ENCODE results near the gene C5orf47.
A peak's percentile ranks its signal among the peaks of the same experiment; 100 is the strongest.

Gene C5orf47

DNA sequence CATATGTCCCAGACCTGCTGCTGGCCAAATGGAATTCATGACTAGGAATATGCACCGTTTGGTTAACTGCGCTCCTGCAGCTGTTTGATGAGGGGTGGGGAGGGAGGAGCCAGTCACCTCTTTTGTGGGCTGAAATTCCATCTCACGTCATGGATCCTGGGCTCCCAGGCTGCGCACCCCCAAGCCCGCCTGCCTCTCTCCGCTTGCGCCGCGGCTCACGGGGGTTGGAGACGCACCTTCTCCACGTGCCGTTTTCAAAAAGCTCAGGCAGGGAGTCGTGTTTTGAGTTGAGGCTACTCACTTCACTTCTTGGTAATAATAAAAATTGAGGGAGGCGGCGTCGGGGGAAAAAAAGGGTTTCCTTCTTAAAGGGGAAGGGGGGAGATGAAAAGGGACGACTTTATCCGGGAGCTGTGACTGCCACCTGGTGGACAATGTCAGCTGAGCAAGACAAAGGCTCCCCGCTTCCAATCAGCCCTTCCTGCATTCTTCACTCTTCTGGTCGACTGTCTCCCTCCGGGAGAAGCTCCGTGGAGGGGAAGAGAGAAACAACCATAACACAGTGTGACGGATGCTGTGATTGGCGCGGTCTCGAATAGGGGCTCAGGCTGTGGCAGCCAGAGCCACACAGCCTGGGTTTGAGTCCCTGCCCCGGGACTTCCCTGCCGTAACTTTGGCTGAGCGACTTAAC lies 15.9 kb upstream of the C5orf47 start:
- TF ChIP-seq TAF1 (IDR thresholded peaks at IDR 0.05; ENCODE audit: borderline replicate concordance, insufficient read depth, low read length): no peak
- no peak for TF ChIP-seq POLR2AphosphoS5 (IDR thresholded peaks at IDR 0.05; ENCODE audit: low read depth, low read length)
- TF ChIP-seq, protein P1, sequence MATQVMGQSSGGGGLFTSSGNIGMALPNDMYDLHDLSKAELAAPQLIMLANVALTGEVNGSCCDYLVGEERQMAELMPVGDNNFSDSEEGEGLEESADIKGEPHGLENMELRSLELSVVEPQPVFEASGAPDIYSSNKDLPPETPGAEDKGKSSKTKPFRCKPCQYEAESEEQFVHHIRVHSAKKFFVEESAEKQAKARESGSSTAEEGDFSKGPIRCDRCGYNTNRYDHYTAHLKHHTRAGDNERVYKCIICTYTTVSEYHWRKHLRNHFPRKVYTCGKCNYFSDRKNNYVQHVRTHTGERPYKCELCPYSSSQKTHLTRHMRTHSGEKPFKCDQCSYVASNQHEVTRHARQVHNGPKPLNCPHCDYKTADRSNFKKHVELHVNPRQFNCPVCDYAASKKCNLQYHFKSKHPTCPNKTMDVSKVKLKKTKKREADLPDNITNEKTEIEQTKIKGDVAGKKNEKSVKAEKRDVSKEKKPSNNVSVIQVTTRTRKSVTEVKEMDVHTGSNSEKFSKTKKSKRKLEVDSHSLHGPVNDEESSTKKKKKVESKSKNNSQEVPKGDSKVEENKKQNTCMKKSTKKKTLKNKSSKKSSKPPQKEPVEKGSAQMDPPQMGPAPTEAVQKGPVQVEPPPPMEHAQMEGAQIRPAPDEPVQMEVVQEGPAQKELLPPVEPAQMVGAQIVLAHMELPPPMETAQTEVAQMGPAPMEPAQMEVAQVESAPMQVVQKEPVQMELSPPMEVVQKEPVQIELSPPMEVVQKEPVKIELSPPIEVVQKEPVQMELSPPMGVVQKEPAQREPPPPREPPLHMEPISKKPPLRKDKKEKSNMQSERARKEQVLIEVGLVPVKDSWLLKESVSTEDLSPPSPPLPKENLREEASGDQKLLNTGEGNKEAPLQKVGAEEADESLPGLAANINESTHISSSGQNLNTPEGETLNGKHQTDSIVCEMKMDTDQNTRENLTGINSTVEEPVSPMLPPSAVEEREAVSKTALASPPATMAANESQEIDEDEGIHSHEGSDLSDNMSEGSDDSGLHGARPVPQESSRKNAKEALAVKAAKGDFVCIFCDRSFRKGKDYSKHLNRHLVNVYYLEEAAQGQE (IDR thresholded peaks at IDR 0.05; ENCODE audit: insufficient read depth in 1 of 2, low read depth in 2 of 2, low read length in 2 of 2): no peak
- TF ChIP-seq FOXP2 (optimal IDR thresholded peaks at IDR 0.05; ENCODE audit: borderline replicate concordance, extremely low read depth, extremely low read length, insufficient read depth): peak; percentile 30
- no peak for TF ChIP-seq SIN3A (IDR thresholded peaks at IDR 0.05; ENCODE audit: borderline replicate concordance, insufficient read depth, low read length)

DNA sequence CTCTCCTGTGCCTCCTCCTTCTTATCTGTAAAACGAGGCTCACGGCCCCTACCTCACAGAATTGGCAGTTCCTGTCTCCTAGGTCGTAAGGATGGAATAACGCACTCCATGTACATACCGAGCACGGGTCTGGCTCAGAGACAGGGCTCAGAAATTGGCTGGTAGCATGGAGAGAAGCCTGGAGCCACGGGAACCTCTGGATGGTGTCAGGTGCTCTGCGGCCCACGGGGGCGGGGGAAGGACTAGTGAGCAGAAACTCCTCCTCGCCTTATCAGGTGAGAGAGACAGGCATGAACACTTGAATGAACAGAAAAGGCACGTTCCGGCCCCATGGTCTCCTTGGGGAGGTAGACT lies 15.4 kb upstream of the C5orf47 start:
- TF ChIP-seq FOXP2 (optimal IDR thresholded peaks at IDR 0.05; ENCODE audit: borderline replicate concordance, extremely low read depth, extremely low read length, insufficient read depth) (no peak), POLR2AphosphoS5 (IDR thresholded peaks at IDR 0.05; ENCODE audit: low read depth, low read length) (no peak), TAF1 (IDR thresholded peaks at IDR 0.05; ENCODE audit: borderline replicate concordance, insufficient read depth, low read length) (no peak), SIN3A (IDR thresholded peaks at IDR 0.05; ENCODE audit: borderline replicate concordance, insufficient read depth, low read length) (no peak)
- TF ChIP-seq, protein P1 (IDR thresholded peaks at IDR 0.05; ENCODE audit: insufficient read depth in 1 of 2, low read depth in 2 of 2, low read length in 2 of 2): no peak

DNA sequence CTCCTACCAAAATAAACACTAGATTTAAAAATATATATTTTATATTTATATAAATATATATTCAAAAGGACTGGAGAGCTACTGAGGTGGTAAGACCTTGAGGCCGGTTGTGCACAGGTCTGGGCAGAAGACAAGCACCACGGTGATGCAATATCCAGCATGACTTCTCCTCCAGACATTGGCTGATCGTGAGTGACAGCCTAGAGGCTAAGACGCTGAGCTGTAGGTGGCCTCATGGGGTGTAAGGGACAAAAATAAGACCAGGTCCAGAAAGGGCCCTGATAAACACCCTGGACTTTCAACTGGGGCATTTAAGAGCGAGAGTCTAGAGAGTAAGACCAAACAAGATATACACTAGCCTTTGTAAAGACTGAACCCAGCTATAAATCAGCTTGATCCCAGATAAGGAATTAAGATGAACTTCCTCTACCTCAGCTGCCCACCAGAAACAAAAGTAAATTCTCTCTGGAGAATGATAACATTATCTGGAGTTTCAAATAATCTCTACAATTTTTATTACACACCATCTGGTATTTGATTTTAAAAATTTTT lies 14.2 kb upstream of the C5orf47 start:
- TF ChIP-seq, protein P1 (IDR thresholded peaks at IDR 0.05; ENCODE audit: insufficient read depth in 1 of 2, low read depth in 2 of 2, low read length in 2 of 2): no peak
- TF ChIP-seq TAF1 (IDR thresholded peaks at IDR 0.05; ENCODE audit: borderline replicate concordance, insufficient read depth, low read length) (no peak), POLR2AphosphoS5 (IDR thresholded peaks at IDR 0.05; ENCODE audit: low read depth, low read length) (no peak), FOXP2 (optimal IDR thresholded peaks at IDR 0.05; ENCODE audit: borderline replicate concordance, extremely low read depth, extremely low read length, insufficient read depth) (no peak), SIN3A (IDR thresholded peaks at IDR 0.05; ENCODE audit: borderline replicate concordance, insufficient read depth, low read length) (no peak)

DNA sequence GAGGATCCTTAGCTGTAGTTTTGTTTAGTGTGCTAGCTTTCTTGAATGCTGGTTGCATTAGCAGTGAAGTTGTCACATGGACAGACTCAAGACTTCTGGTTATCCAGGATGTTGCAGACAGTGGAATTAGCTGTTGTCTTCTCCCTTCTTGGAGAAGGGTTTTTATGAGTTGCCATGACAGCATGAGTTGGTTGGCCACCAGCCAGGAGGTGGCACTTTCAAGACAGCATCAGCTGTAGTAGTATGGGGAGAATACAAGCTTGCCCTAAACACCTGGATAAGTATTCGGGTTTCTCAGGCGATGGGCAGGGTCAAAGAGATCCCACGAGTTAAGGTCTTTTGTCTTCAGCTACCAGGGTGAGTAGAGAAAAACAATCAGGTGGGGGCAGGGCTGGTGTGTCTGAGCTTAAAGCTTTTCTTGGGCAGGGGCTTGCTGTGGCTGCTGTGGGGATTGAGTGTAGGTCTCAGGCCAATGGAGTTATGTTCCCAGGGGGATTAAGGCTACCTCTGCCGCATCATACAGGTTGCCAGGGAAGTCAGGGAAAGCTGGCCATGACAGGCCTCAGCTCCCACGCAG lies 7.7 kb upstream of the C5orf47 start:
- TF ChIP-seq, protein P1 (IDR thresholded peaks at IDR 0.05; ENCODE audit: insufficient read depth in 1 of 2, low read depth in 2 of 2, low read length in 2 of 2): no peak
- TF ChIP-seq TAF1 (IDR thresholded peaks at IDR 0.05; ENCODE audit: borderline replicate concordance, insufficient read depth, low read length) (no peak), POLR2AphosphoS5 (IDR thresholded peaks at IDR 0.05; ENCODE audit: low read depth, low read length) (no peak), SIN3A (IDR thresholded peaks at IDR 0.05; ENCODE audit: borderline replicate concordance, insufficient read depth, low read length) (no peak), FOXP2 (optimal IDR thresholded peaks at IDR 0.05; ENCODE audit: borderline replicate concordance, extremely low read depth, extremely low read length, insufficient read depth) (no peak)

Data from PFSK-1 (cell line).